Activated CD8-positive, alpha-beta T cell treated with anti-CD3 and anti-CD28 coated beads, Interleukin-2, amount 10 ng/mL, durations not matched to agents 7 days and 5 days (primary cell): ENCODE measurements around the gene EMILIN3. TPM values are rescaled to one million over a fixed set of nuclear protein-coding genes. Genes with fewer than 3 reads are reported as not detected.

Source experiments
- ATAC-seq: fragments of 150-1000 bp; cut with Tn5 transposase; one replicate; pipeline ENCODE4 v1.10.0; 2021; ENCODE audit warnings: moderate library complexity
- CTCF ChIA-PET: fragments of 350-600 bp; sonication (Branson Sonifier 250); formaldehyde crosslinking; loops from one replicate; lab custom pipeline; 2021; ENCODE audit warnings: antibody characterized with exemption; lab: Charles Lee
- POLR2A ChIA-PET: fragments of 350-600 bp; sonication (Branson Sonifier 250); formaldehyde crosslinking; loops from one replicate; lab custom pipeline; 2021; ENCODE audit warnings: antibody characterized with exemption; lab: Charles Lee
- DNase-seq: peaks from one replicate; pipeline ENCODE4 v3.0.0-alpha.2; 2020
- H3K27ac Mint-ChIP-seq: one replicate; pipeline ENCODE4 v1.8.0; 2021; ENCODE audit warnings: mild to moderate bottlenecking, mixed read lengths
- H3K27me3 Mint-ChIP-seq: one replicate; pipeline ENCODE4 v1.8.0; 2021; ENCODE audit warnings: low read depth, mixed read lengths
- H3K36me3 Mint-ChIP-seq: one replicate; pipeline ENCODE4 v1.8.0; 2021; ENCODE audit warnings: low read depth, mixed read lengths
- H3K4me1 Mint-ChIP-seq: one replicate; pipeline ENCODE4 v1.8.0; 2021; ENCODE audit warnings: low read depth, mixed read lengths
- H3K4me3 Mint-ChIP-seq: one replicate; pipeline ENCODE4 v1.8.0; 2021; ENCODE audit warnings: mild to moderate bottlenecking, mixed read lengths
- H3K9me3 Mint-ChIP-seq: one replicate; pipeline ENCODE4 v1.8.0; 2022; ENCODE audit warnings: mixed read lengths; ENCODE audit not compliant: insufficient read depth
- total RNA-seq, 2 experiments: library from RNA; stranded (reverse); gene quantifications; one replicate each; pipeline ENCODE4 v1.2.3, GENCODE V29; 2021

EMILIN3 gene
- total RNA-seq, 2 experiments from 2014 or later: not detected

DNA sequence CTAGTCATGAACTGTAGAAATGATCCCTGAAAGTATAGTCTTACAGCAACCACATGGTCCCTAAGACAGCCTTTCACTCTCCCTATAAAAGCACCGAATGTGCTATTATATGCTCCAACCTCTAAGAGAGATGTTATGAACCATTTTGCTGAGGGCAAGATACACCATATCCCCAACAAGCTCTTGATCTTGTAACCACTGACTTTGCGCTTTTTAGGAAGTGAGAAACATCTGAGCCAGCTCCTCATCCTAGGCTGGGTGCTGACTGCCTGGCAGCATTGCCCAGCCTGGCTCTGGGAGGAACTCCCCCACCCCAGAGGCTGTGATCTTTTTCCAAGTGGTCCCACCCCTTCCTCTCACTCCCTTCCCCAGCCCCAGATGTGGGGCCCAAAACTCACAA lies 3.1 kb upstream of the EMILIN3 start:
- POLR2A ChIA-PET: no interaction called here
- H3K27me3 Mint-ChIP-seq: peaks cover 37% of the 10 kb centered on the region

GRCh38 chr20:41367956-41368355 lies 1.3 kb upstream of the EMILIN3 start:
- POLR2A ChIA-PET: no interaction called here
- Mint-ChIP-seq H3K36me3 (no peaks in the 10 kb centered on the region), H3K27ac (no peak overlapping the region), H3K27me3 (peaks cover 36% of the 10 kb centered on the region), H3K4me1 (peaks cover 4% of the 10 kb centered on the region), H3K9me3 (no peaks in the 10 kb centered on the region), H3K4me3 (no peak overlapping the region)
- no peak for DNase-seq
- CTCF ChIA-PET: no interaction called here
- ATAC-seq: no peak

More for the DNA sequence above, 3.1 kb upstream of the EMILIN3 start:
- Mint-ChIP-seq H3K27ac (no peak overlapping the region), H3K36me3 (no peaks in the 10 kb centered on the region), H3K4me3 (no peak overlapping the region), H3K4me1 (peaks cover 4% of the 10 kb centered on the region), H3K9me3 (no peaks in the 10 kb centered on the region)
- no peak for ATAC-seq
- CTCF ChIA-PET: no interaction called here
- DNase-seq: no peak

GRCh38 chr20:41367393-41367695 lies 726 bp upstream of the EMILIN3 start:
- H3K27ac Mint-ChIP-seq: no peak overlapping the region
- no peak overlapping the region for H3K4me3 Mint-ChIP-seq
- H3K27me3 Mint-ChIP-seq: peaks cover 33% of the 10 kb centered on the region
- DNase-seq: no peak
- no peak for ATAC-seq
- peaks cover 4% of the 10 kb centered on the region for H3K4me1 Mint-ChIP-seq
- no peaks in the 10 kb centered on the region for H3K36me3 Mint-ChIP-seq
- H3K9me3 Mint-ChIP-seq: no peaks in the 10 kb centered on the region
- ChIA-PET CTCF (no interaction called here), POLR2A (no interaction called here)

GRCh38 chr20:41365777-41366545 lies 657 bp downstream of the EMILIN3 start:
- H3K4me3 Mint-ChIP-seq: no peak overlapping the region

GRCh38 chr20:41364967-41365765 lies 1.5 kb downstream of the EMILIN3 start:
- ChIA-PET POLR2A (no interaction called here), CTCF (no interaction called here)
- no peak overlapping the region for H3K4me3 Mint-ChIP-seq
- peaks cover 33% of the 10 kb centered on the region for H3K27me3 Mint-ChIP-seq
- no peaks in the 10 kb centered on the region for H3K9me3 Mint-ChIP-seq
- ATAC-seq (no peak), DNase-seq (no peak)
- H3K27ac Mint-ChIP-seq: no peak overlapping the region
- H3K4me1 Mint-ChIP-seq: peaks cover 4% of the 10 kb centered on the region
- H3K36me3 Mint-ChIP-seq: no peaks in the 10 kb centered on the region

More at GRCh38 chr20:41365777-41366545, 657 bp downstream of the EMILIN3 start:
- Mint-ChIP-seq H3K36me3 (no peaks in the 10 kb centered on the region), H3K9me3 (no peaks in the 10 kb centered on the region), H3K27me3 (peaks cover 33% of the 10 kb centered on the region), H3K4me1 (peaks cover 4% of the 10 kb centered on the region), H3K27ac (no peak overlapping the region)
- POLR2A ChIA-PET: no interaction called here
- CTCF ChIA-PET: no interaction called here
- ATAC-seq (peak; percentile 57), DNase-seq (no peak)

DNA sequence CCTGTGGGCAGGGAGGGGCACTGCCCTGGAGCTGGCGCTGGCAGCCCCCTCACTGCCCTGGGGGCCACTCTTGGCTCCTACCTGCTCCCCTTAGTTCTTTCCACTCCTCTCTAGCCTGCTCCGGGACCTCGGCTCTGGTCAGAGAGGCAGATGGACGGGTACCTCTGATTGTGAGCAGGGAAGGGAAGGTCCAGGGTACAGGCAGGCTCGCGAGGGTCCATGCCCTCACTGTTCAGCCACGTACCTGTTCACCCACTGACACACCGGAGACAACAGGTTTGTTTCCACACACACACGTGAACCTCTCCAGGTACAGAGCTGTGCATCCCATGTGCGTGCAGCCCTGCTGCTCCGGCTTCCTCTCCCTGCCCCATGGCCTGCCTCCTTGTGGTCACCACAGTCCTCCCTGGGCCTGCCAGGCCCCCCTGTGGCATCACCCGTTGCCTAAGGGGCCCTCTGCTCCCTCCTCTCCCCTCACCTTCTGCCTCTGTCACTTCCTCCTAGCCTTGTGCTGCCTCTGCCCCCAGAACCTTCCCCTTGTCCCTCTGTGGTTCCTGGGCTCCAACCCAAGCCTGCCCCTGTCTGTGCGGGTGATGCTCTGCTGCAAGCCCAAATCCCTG lies 2.3 kb downstream of the EMILIN3 start:
- Mint-ChIP-seq H3K4me1 (peaks cover 4% of the 10 kb centered on the region), H3K36me3 (no peaks in the 10 kb centered on the region), H3K9me3 (no peaks in the 10 kb centered on the region), H3K27ac (no peak overlapping the region), H3K4me3 (no peak overlapping the region), H3K27me3 (peaks cover 30% of the 10 kb centered on the region)
- CTCF ChIA-PET: no interaction called here
- POLR2A ChIA-PET: no interaction called here
- DNase-seq: no peak
- ATAC-seq: no peak

DNA sequence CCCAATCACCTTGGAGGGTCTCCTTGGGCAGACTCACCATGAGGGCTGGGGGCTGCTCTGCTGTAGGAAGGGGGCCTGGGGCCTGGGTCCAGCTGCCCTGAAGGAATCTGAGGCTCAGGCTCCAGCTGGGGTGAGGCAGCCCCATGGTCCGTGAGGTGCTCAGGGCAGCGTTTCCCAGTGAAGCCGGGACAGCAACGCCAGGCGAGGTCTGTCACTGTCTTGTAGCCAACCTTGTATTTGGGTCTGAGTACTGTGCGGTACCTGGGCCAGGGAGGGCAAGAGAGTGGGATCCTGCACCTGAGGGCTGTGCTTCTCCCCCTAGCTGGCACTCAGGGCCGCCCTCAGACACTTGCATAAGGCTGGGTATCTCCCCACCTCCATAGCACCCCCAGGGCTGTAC lies 3.0 kb downstream of the EMILIN3 start:
- Mint-ChIP-seq H3K9me3 (no peaks in the 10 kb centered on the region), H3K4me1 (peaks cover 4% of the 10 kb centered on the region), H3K27me3 (peaks cover 26% of the 10 kb centered on the region), H3K27ac (no peak overlapping the region), H3K4me3 (no peak overlapping the region), H3K36me3 (no peaks in the 10 kb centered on the region)
- ATAC-seq: no peak
- ChIA-PET CTCF (no interaction called here), POLR2A (no interaction called here)
- DNase-seq: no peak

DNA sequence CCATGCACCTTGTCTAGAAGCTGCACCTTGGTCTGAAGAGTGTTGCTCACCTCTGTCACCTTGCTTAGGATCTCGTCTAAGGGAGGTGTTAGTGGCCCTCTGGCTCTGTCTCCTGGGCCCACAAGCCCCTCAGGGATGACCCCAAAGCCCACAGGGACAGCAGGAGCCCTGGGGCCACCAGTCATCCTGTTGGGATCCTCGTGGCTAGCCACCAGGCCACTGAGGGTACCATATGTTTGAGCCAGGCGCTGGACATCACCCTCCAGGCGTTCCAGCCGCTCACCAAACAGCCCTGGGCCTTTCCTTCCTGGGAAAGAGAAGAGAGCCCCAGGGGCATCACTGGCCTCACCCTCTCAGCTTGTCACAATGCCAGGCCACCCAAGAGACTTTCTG lies 3.9 kb downstream of the EMILIN3 start:
- H3K4me1 Mint-ChIP-seq: peaks cover 4% of the 10 kb centered on the region
- CTCF ChIA-PET: no interaction called here
- peaks cover 20% of the 10 kb centered on the region for H3K27me3 Mint-ChIP-seq
- ATAC-seq (no peak), DNase-seq (no peak)
- H3K27ac Mint-ChIP-seq: no peak overlapping the region
- POLR2A ChIA-PET: no interaction called here
- H3K4me3 Mint-ChIP-seq: no peak overlapping the region
- H3K36me3 Mint-ChIP-seq: no peaks in the 10 kb centered on the region
- H3K9me3 Mint-ChIP-seq: no peaks in the 10 kb centered on the region

- Mint-ChIP-seq H3K9me3 (no peaks in the 10 kb centered on the region), H3K36me3 (no peaks in the 10 kb centered on the region), H3K27ac (no peak overlapping the region), H3K27me3 (peaks cover 14% of the 10 kb centered on the region), H3K4me1 (peaks cover 1% of the 10 kb centered on the region), H3K4me3 (no peak overlapping the region)
- ChIA-PET CTCF (no interaction called here), POLR2A (no interaction called here)
- no peak for ATAC-seq
- DNase-seq: no peak
Measured at GRCh38 chr20:41361757-41362747, 4.6 kb downstream of the EMILIN3 start.

GRCh38 chr20:41360831-41361756 lies 5.5 kb downstream of the EMILIN3 start:
- POLR2A ChIA-PET: no interaction called here
- CTCF ChIA-PET: no interaction called here
- H3K27me3 Mint-ChIP-seq: peaks cover 12% of the 10 kb centered on the region
- H3K36me3 Mint-ChIP-seq: no peaks in the 10 kb centered on the region
- no peak for ATAC-seq
- no peak overlapping the region for H3K4me3 Mint-ChIP-seq
- DNase-seq: no peak
- H3K27ac Mint-ChIP-seq: no peak overlapping the region
- no peaks in the 10 kb centered on the region for H3K9me3 Mint-ChIP-seq
- H3K4me1 Mint-ChIP-seq: no peaks in the 10 kb centered on the region
